GM12874 (cell line): ENCODE results near the gene CIAO2B.

Source experiments
- CTCF ChIP-seq: IDR thresholded peaks from 2 replicates; pipeline ENCODE4 v1.5.1; 2011; ENCODE audit warnings: low read depth, mild to moderate bottlenecking, control low read depth, low read length, moderate library complexity; ENCODE audit not compliant: insufficient read depth

CIAO2B gene

GRCh38 chr16:66900721-66901441 lies 33.3 kb downstream of the CIAO2B start:
- TF ChIP-seq CTCF = no peak

GRCh38 chr16:66899945-66900710 lies 34.1 kb downstream of the CIAO2B start:
- TF ChIP-seq CTCF = no peak

- no peak for TF ChIP-seq CTCF
Observed at GRCh38 chr16:66899310-66899944, 34.8 kb downstream of the CIAO2B start.

- no peak for TF ChIP-seq CTCF
Observed at GRCh38 chr16:66898933-66899309, 35.3 kb downstream of the CIAO2B start.

- TF ChIP-seq CTCF = no peak
Observed at GRCh38 chr16:66898207-66898606, 36.0 kb downstream of the CIAO2B start.

GRCh38 chr16:66895999-66896398 lies 38.2 kb downstream of the CIAO2B start:
- TF ChIP-seq CTCF = no peak

GRCh38 chr16:66895689-66895979 lies 38.6 kb downstream of the CIAO2B start:
- TF ChIP-seq CTCF = no peak
